Stimulated activated CD4-positive, alpha-beta T cell treated with anti-CD3 and anti-CD28 coated beads, TNF-alpha, amount 100 ng/mL, for 1 hour (primary cell): Measurements from ENCODE around the gene KCNG2.

Source experiments
- DNase-seq, 3 donors: peaks; one replicate each; pipeline ENCODE4 v3.0.0-alpha.2; 2020; ENCODE audit warnings: low read depth in 3 of 3, low spot score in 1 of 3

Gene KCNG2

GRCh38 chr18:79883461-79884293, 85.9 kb downstream of the KCNG2 start:
- no peak for DNase-seq

GRCh38 chr18:79884294-79884962, 86.7 kb downstream of the KCNG2 start:
- no peak for DNase-seq

GRCh38 chr18:79884963-79885728, 87.4 kb downstream of the KCNG2 start:
- DNase-seq = no peak

GRCh38 chr18:79887181-79888000, 89.7 kb downstream of the KCNG2 start:
- no peak for DNase-seq

- DNase-seq = no peak
Measured at GRCh38 chr18:79888016-79888415, 90.3 kb downstream of the KCNG2 start.

- no peak for DNase-seq
Measured at GRCh38 chr18:79889569-79889968, 91.8 kb downstream of the KCNG2 start.

- no peak for DNase-seq
Measured at GRCh38 chr18:79890674-79891073, 92.9 kb downstream of the KCNG2 start.

GRCh38 chr18:79896738-79897137, 99.0 kb downstream of the KCNG2 start:
- DNase-seq = no peak

GRCh38 chr18:79897940-79898625, 100.3 kb downstream of the KCNG2 start:
- DNase-seq = no peak

GRCh38 chr18:79898952-79899608, 101.3 kb downstream of the KCNG2 start:
- no peak for DNase-seq

- DNase-seq = no peak
Measured at GRCh38 chr18:79899609-79900445, 102.1 kb downstream of the KCNG2 start.

- no peak for DNase-seq
Measured at GRCh38 chr18:79900610-79901570, 103.2 kb downstream of the KCNG2 start.

GRCh38 chr18:79901665-79902064, 103.9 kb downstream of the KCNG2 start:
- no peak for DNase-seq

- no peak for DNase-seq
Measured at GRCh38 chr18:79902075-79902474, 104.3 kb downstream of the KCNG2 start.

GRCh38 chr18:79902640-79903039, 104.9 kb downstream of the KCNG2 start:
- DNase-seq = no peak

GRCh38 chr18:79903071-79903635, 105.4 kb downstream of the KCNG2 start:
- no peak for DNase-seq

GRCh38 chr18:79903787-79904356, 106.1 kb downstream of the KCNG2 start:
- DNase-seq = no peak
